ENCODE results near the gene FIBCD1.

- TF ChIP-seq POLR2A (IDR thresholded peaks at IDR 0.05; ENCODE audit: low read depth, low read length) (no peak), POLR2AphosphoS5 (IDR thresholded peaks at IDR 0.05; ENCODE audit: low read depth, low read length) (no peak)
Observed at GRCh38 chr9:130985606-130986162, 46.6 kb upstream of the FIBCD1 start.
